HEK293 (cell line): ENCODE results near the gene NTSR1.

ENCODE experiments used
- CTCF ChIA-PET: fragments of 350-600 bp; formaldehyde crosslinking; extraction: SDS; loops from one replicate; lab custom pipeline; 2021; ENCODE audit warnings: antibody characterized with exemption; lab: Yijun Ruan, JAX
- POLR2A ChIA-PET: fragments of 300-600 bp; formaldehyde crosslinking; extraction: SDS; loops from one replicate; lab custom pipeline; 2020; ENCODE audit warnings: antibody characterized with exemption, inconsistent platforms; lab: Yijun Ruan, JAX
- H3K27ac ChIP-seq: fragments of 200-500 bp; sonication (Bioruptor generic); 2 replicates; pipeline ENCODE4 v1.5.1; 2014; ENCODE audit warnings: low read depth, low read length, control low read depth, inconsistent platforms; ENCODE audit errors: extremely low read depth
- H3K36me3 ChIP-seq, 2 experiments: fragments of 200-500 bp in 1 of 2; sonication (Bioruptor generic) in 1 of 2; 1 replicate in 1 of 2; 2 replicates in 1 of 2; pipeline ENCODE4 v1.5.1; 2014 to 2017; ENCODE audit warnings: inconsistent platforms in 2 of 2, low read length in 2 of 2; ENCODE audit not compliant: control insufficient read depth in 2 of 2, insufficient read depth in 1 of 2
- H3K4me1 ChIP-seq: fragments of 200-500 bp; sonication (Bioruptor generic); 2 replicates; pipeline ENCODE4 v1.5.1; 2014; ENCODE audit warnings: mild to moderate bottlenecking, low read length, inconsistent platforms; ENCODE audit not compliant: control insufficient read depth, insufficient read depth
- H3K4me3 ChIP-seq: 2 replicates; pipeline ENCODE4 v1.5.1; 2011; ENCODE audit warnings: low read depth, mild to moderate bottlenecking, control low read depth, low read length, moderate library complexity
- H3K9me3 ChIP-seq: fragments of 200-500 bp; sonication (Bioruptor generic); 2 replicates; pipeline ENCODE4 v1.5.1; 2014; ENCODE audit warnings: low read depth, low read length, inconsistent platforms; ENCODE audit not compliant: control insufficient read depth, insufficient read depth
- GLI2 ChIP-seq: fragments of 450-650 bp; formaldehyde crosslinking; IDR thresholded peaks from 2 replicates; pipeline ENCODE4; 2017; ENCODE audit warnings: missing biosample characterization, missing genetic modification characterization, low read depth, borderline replicate concordance
- OSR2 ChIP-seq: fragments of 450-650 bp; formaldehyde crosslinking; IDR thresholded peaks from 2 replicates; pipeline ENCODE4 v1.5.1; 2016; ENCODE audit warnings: missing biosample characterization, missing genetic modification characterization
- SCRT2 ChIP-seq: fragments of 450-650 bp; formaldehyde crosslinking; IDR thresholded peaks from 2 replicates; pipeline ENCODE4 v1.5.1; 2016; ENCODE audit warnings: missing biosample characterization, missing genetic modification characterization
- YY1 ChIP-seq: fragments of 450-650 bp; formaldehyde crosslinking; IDR thresholded peaks from 2 replicates; pipeline ENCODE4 v1.5.1; 2018; ENCODE audit warnings: missing biosample characterization, missing genetic modification characterization
- ZBTB20 ChIP-seq: fragments of 450-650 bp; formaldehyde crosslinking; IDR thresholded peaks from 2 replicates; pipeline ENCODE4 v1.5.1; 2016; ENCODE audit warnings: missing biosample characterization, missing genetic modification characterization
- ZBTB21 ChIP-seq: fragments of 450-650 bp; formaldehyde crosslinking; IDR thresholded peaks from 2 replicates; pipeline ENCODE4 v1.5.1; 2017; ENCODE audit warnings: missing biosample characterization, missing genetic modification characterization
- ZEB2 ChIP-seq: fragments of 450-650 bp; formaldehyde crosslinking; IDR thresholded peaks from 2 replicates; pipeline ENCODE4 v1.5.1; 2016; ENCODE audit warnings: missing biosample characterization, missing genetic modification characterization
- ZFP37 ChIP-seq: fragments of 450-650 bp; formaldehyde crosslinking; IDR thresholded peaks from 2 replicates; pipeline ENCODE4 v1.5.1; 2016; ENCODE audit warnings: missing biosample characterization, missing genetic modification characterization
- ZIC2 ChIP-seq: fragments of 450-650 bp; formaldehyde crosslinking; IDR thresholded peaks from 2 replicates; pipeline ENCODE4 v1.5.1; 2016; ENCODE audit warnings: missing biosample characterization, missing genetic modification characterization
- ZNF10 ChIP-seq: fragments of 450-650 bp; formaldehyde crosslinking; IDR thresholded peaks from 2 replicates; pipeline ENCODE4 v1.5.1; 2017; ENCODE audit warnings: missing biosample characterization, missing genetic modification characterization
- ZNF132 ChIP-seq: fragments of 450-650 bp; formaldehyde crosslinking; IDR thresholded peaks from 2 replicates; pipeline ENCODE4 v1.5.1; 2017; ENCODE audit warnings: missing biosample characterization, missing genetic modification characterization, borderline replicate concordance
- ZNF133 ChIP-seq: fragments of 450-650 bp; formaldehyde crosslinking; IDR thresholded peaks from 2 replicates; pipeline ENCODE4 v1.5.1; 2016; ENCODE audit warnings: missing biosample characterization, missing genetic modification characterization
- ZNF239 ChIP-seq: fragments of 450-650 bp; formaldehyde crosslinking; IDR thresholded peaks from 2 replicates; pipeline ENCODE4 v1.5.1; 2016; ENCODE audit warnings: missing biosample characterization, missing genetic modification characterization
- ZNF266 ChIP-seq: fragments of 450-650 bp; formaldehyde crosslinking; IDR thresholded peaks from 2 replicates; pipeline ENCODE4 v1.5.1; 2016; ENCODE audit warnings: missing biosample characterization, missing genetic modification characterization, low read depth
- ZNF274 ChIP-seq, 2 experiments: fragments of 200-500 bp in 1 of 2; fragments of 450-650 bp in 1 of 2; sonication (Bioruptor generic) in 1 of 2; formaldehyde crosslinking in 1 of 2; IDR thresholded peaks; 2 replicates each; pipeline versions ENCODE4 v1.5.1 to v1.6.1; 2014 to 2016; ENCODE audit warnings: borderline replicate concordance in 1 of 2, inconsistent platforms in 1 of 2, low read length in 1 of 2, missing biosample characterization in 1 of 2, missing genetic modification characterization in 1 of 2
- ZNF311 ChIP-seq: fragments of 450-650 bp; formaldehyde crosslinking; IDR thresholded peaks from 2 replicates; pipeline ENCODE4 v1.5.1; 2017; ENCODE audit warnings: missing biosample characterization, missing genetic modification characterization, borderline replicate concordance
- ZNF335 ChIP-seq: fragments of 450-650 bp; formaldehyde crosslinking; conservative IDR thresholded peaks from 2 replicates; pipeline ENCODE4 v1.5.1; 2016; ENCODE audit warnings: missing biosample characterization, missing genetic modification characterization
- ZNF354C ChIP-seq: fragments of 450-650 bp; formaldehyde crosslinking; IDR thresholded peaks from 2 replicates; pipeline ENCODE4 v1.5.1; 2016; ENCODE audit warnings: missing biosample characterization, missing genetic modification characterization, low read depth, borderline replicate concordance
- ZNF394 ChIP-seq: fragments of 450-650 bp; formaldehyde crosslinking; IDR thresholded peaks from 2 replicates; pipeline ENCODE4 v1.5.1; 2016; ENCODE audit warnings: missing biosample characterization, missing genetic modification characterization, mild to moderate bottlenecking, moderate library complexity, borderline replicate concordance
- ZNF529 ChIP-seq: fragments of 450-650 bp; formaldehyde crosslinking; IDR thresholded peaks from 2 replicates; pipeline ENCODE4 v1.5.1; 2017; ENCODE audit warnings: missing genetic modification characterization, missing biosample characterization; ENCODE audit not compliant: insufficient replicate concordance
- ZNF558 ChIP-seq: fragments of 450-650 bp; formaldehyde crosslinking; IDR thresholded peaks from 2 replicates; pipeline ENCODE4 v1.5.1; 2016; ENCODE audit warnings: missing biosample characterization, missing genetic modification characterization
- ZNF664 ChIP-seq: fragments of 450-650 bp; formaldehyde crosslinking; IDR thresholded peaks from 2 replicates; pipeline ENCODE4 v1.5.1; 2016; ENCODE audit warnings: missing biosample characterization, missing genetic modification characterization
- ZNF677 ChIP-seq: fragments of 450-650 bp; IDR thresholded peaks from 2 replicates; pipeline ENCODE4 v1.5.0; 2018; ENCODE audit warnings: missing biosample characterization, mild to moderate bottlenecking, missing genetic modification characterization, moderate library complexity
- ZNF707 ChIP-seq: fragments of 450-650 bp; formaldehyde crosslinking; IDR thresholded peaks from 2 replicates; pipeline ENCODE4 v1.5.1; 2016; ENCODE audit warnings: missing biosample characterization, missing genetic modification characterization
- ZNF747 ChIP-seq: fragments of 450-650 bp; formaldehyde crosslinking; IDR thresholded peaks from 2 replicates; pipeline ENCODE4 v1.5.1; 2016; ENCODE audit warnings: missing biosample characterization, missing genetic modification characterization
- ZNF791 ChIP-seq: fragments of 450-650 bp; formaldehyde crosslinking; IDR thresholded peaks from 2 replicates; pipeline ENCODE4 v1.5.1; 2016; ENCODE audit warnings: missing biosample characterization, missing genetic modification characterization
- TF ChIP-seq, protein P1 (sequence below): fragments of 450-650 bp; formaldehyde crosslinking; IDR thresholded peaks from 2 replicates; pipeline ENCODE4 v1.5.1; 2016; ENCODE audit warnings: missing biosample characterization, missing genetic modification characterization
- TF ChIP-seq, protein P2 (sequence below): sonication (generic); formaldehyde crosslinking; IDR thresholded peaks from 2 replicates; pipeline ENCODE4 v1.8.1; 2022; ENCODE audit warnings: mild to moderate bottlenecking, moderate library complexity, missing genetic modification reagents
- TF ChIP-seq, protein P3 (sequence below): fragments of 450-650 bp; formaldehyde crosslinking; IDR thresholded peaks from 2 replicates; pipeline ENCODE4 v1.5.1; 2016; ENCODE audit warnings: missing biosample characterization, missing genetic modification characterization
- TF ChIP-seq, protein P4 (sequence below): fragments of 450-650 bp; IDR thresholded peaks from 2 replicates; pipeline ENCODE4 v1.5.1; 2018; ENCODE audit warnings: missing biosample characterization, mild to moderate bottlenecking, missing genetic modification characterization

The NTSR1 gene

DNA sequence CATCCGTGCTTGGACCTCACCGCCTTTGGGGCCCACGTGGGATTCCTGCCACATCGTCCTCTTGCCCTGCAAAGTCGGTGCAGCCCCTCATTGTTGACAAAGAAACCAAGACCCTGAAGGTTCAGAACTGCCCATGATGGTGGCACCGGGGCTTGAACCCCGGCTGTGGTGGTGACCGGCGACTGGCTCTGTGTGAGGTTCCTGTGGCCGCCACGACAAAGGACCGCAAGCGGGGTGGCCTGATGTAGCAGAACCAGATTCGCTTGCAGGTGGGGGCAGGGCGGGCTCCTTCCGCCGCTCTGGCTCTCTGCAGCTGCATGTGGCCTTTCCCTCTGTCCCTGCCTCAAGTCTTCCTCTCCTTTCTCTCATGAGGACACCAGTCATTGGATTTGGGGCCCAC lies 37.6 kb upstream of the NTSR1 start:
- H3K4me1 ChIP-seq = no peaks in the 10 kb centered on the region
- no peak overlapping the region for H3K4me3 ChIP-seq
- POLR2A ChIA-PET = no interaction called here
- no peaks in the 10 kb centered on the region for H3K9me3 ChIP-seq
- CTCF ChIA-PET = interaction anchor here (2.5 to 3.8 kb wide), 2 partner anchors 120 to 121 kb away, joined by 17 to 34 read pairs; no protein-coding TSS in a partner anchor
- peaks cover 0 to 20% of the 10 kb centered on the region in 2 experiments; a peak in 1 of 3 replicates for H3K36me3 ChIP-seq
- TF ChIP-seq ZNF664 (tag by site-specific recombination) = no peak
- TF ChIP-seq ZEB2 (tag by site-specific recombination) = no peak
- TF ChIP-seq GLI2 (tag by site-specific recombination) = no peak
- TF ChIP-seq OSR2 (tag by site-specific recombination) = no peak
- TF ChIP-seq ZNF274 (IDR thresholded peaks at IDR 0.05; ENCODE audit: low read length) = no peak
- TF ChIP-seq ZNF274 (tag by site-specific recombination; IDR thresholded peaks at IDR 0.05; ENCODE audit: borderline replicate concordance) = no peak
- no peak for TF ChIP-seq ZNF132 (tag by site-specific recombination)
- no peak for TF ChIP-seq ZFP37
- no peak for TF ChIP-seq ZNF529 (tag by site-specific recombination)
- no peak for TF ChIP-seq ZNF394 (tag by site-specific recombination)
- TF ChIP-seq ZNF558 (tag by site-specific recombination) = no peak
- TF ChIP-seq ZNF10 (tag by site-specific recombination) = no peak
- TF ChIP-seq ZNF335 (tag by site-specific recombination) = no peak
- TF ChIP-seq ZNF239 (tag by site-specific recombination) = no peak
- TF ChIP-seq, protein P1, sequence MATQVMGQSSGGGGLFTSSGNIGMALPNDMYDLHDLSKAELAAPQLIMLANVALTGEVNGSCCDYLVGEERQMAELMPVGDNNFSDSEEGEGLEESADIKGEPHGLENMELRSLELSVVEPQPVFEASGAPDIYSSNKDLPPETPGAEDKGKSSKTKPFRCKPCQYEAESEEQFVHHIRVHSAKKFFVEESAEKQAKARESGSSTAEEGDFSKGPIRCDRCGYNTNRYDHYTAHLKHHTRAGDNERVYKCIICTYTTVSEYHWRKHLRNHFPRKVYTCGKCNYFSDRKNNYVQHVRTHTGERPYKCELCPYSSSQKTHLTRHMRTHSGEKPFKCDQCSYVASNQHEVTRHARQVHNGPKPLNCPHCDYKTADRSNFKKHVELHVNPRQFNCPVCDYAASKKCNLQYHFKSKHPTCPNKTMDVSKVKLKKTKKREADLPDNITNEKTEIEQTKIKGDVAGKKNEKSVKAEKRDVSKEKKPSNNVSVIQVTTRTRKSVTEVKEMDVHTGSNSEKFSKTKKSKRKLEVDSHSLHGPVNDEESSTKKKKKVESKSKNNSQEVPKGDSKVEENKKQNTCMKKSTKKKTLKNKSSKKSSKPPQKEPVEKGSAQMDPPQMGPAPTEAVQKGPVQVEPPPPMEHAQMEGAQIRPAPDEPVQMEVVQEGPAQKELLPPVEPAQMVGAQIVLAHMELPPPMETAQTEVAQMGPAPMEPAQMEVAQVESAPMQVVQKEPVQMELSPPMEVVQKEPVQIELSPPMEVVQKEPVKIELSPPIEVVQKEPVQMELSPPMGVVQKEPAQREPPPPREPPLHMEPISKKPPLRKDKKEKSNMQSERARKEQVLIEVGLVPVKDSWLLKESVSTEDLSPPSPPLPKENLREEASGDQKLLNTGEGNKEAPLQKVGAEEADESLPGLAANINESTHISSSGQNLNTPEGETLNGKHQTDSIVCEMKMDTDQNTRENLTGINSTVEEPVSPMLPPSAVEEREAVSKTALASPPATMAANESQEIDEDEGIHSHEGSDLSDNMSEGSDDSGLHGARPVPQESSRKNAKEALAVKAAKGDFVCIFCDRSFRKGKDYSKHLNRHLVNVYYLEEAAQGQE (tag by site-specific recombination) = no peak
- no peak for TF ChIP-seq ZNF707 (tag by site-specific recombination)
- TF ChIP-seq, protein P2, sequence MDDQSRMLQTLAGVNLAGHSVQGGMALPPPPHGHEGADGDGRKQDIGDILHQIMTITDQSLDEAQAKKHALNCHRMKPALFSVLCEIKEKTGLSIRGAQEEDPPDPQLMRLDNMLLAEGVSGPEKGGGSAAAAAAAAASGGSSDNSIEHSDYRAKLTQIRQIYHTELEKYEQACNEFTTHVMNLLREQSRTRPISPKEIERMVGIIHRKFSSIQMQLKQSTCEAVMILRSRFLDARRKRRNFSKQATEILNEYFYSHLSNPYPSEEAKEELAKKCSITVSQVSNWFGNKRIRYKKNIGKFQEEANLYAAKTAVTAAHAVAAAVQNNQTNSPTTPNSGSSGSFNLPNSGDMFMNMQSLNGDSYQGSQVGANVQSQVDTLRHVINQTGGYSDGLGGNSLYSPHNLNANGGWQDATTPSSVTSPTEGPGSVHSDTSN (CRISPR knock-in tag) = no peak
- TF ChIP-seq ZNF791 (tag by site-specific recombination) = no peak
- no peak for TF ChIP-seq ZIC2 (tag by site-specific recombination)
- TF ChIP-seq ZNF354C (tag by site-specific recombination) = no peak
- no peak for TF ChIP-seq SCRT2 (tag by site-specific recombination)
- no peak overlapping the region for H3K27ac ChIP-seq

DNA sequence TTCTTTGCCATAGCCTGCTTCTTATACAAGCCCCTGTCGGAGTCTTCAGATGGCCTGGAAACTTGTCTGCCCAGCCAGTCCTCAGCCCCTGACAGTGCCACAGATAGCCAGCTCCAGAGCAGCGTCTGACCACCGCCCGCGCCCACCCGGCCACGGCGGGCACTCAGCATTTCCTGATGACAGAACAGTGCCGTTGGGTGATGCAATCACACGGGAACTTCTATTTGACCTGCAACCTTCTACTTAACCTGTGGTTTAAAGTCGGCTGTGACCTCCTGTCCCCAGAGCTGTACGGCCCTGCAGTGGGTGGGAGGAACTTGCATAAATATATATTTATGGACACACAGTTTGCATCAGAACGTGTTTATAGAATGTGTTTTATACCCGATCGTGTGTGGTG lies 36.9 kb upstream of the NTSR1 start:
- H3K27ac ChIP-seq = no peak overlapping the region
- no peak for TF ChIP-seq ZNF747 (tag by site-specific recombination)
- TF ChIP-seq YY1 (tag by site-specific recombination) = no peak
- TF ChIP-seq, protein P3, sequence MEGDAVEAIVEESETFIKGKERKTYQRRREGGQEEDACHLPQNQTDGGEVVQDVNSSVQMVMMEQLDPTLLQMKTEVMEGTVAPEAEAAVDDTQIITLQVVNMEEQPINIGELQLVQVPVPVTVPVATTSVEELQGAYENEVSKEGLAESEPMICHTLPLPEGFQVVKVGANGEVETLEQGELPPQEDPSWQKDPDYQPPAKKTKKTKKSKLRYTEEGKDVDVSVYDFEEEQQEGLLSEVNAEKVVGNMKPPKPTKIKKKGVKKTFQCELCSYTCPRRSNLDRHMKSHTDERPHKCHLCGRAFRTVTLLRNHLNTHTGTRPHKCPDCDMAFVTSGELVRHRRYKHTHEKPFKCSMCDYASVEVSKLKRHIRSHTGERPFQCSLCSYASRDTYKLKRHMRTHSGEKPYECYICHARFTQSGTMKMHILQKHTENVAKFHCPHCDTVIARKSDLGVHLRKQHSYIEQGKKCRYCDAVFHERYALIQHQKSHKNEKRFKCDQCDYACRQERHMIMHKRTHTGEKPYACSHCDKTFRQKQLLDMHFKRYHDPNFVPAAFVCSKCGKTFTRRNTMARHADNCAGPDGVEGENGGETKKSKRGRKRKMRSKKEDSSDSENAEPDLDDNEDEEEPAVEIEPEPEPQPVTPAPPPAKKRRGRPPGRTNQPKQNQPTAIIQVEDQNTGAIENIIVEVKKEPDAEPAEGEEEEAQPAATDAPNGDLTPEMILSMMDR (tag by site-specific recombination) = no peak
- no peak for TF ChIP-seq ZNF677 (tag by site-specific recombination)
- TF ChIP-seq ZBTB20 = no peak
- TF ChIP-seq ZNF266 (tag by site-specific recombination) = no peak
- TF ChIP-seq ZNF311 = no peak
- TF ChIP-seq, protein P4, sequence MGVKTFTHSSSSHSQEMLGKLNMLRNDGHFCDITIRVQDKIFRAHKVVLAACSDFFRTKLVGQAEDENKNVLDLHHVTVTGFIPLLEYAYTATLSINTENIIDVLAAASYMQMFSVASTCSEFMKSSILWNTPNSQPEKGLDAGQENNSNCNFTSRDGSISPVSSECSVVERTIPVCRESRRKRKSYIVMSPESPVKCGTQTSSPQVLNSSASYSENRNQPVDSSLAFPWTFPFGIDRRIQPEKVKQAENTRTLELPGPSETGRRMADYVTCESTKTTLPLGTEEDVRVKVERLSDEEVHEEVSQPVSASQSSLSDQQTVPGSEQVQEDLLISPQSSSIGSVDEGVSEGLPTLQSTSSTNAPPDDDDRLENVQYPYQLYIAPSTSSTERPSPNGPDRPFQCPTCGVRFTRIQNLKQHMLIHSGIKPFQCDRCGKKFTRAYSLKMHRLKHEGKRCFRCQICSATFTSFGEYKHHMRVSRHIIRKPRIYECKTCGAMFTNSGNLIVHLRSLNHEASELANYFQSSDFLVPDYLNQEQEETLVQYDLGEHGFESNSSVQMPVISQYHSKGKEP (tag by site-specific recombination) = no peak
- TF ChIP-seq ZNF133 (tag by site-specific recombination) = no peak
- TF ChIP-seq ZBTB21 (tag by site-specific recombination) = no peak

More for the DNA sequence above, 36.9 kb upstream of the NTSR1 start:
- Histone ChIP-seq H3K4me3 (no peak overlapping the region), H3K36me3 (peaks cover 0 to 20% of the 10 kb centered on the region in 2 experiments; a peak in 1 of 3 replicates), H3K9me3 (no peaks in the 10 kb centered on the region), H3K4me1 (no peaks in the 10 kb centered on the region)
- POLR2A ChIA-PET = no interaction called here
- CTCF ChIA-PET = interaction anchor here (0.9 to 3.8 kb wide), 2 partner anchors 119 to 172 kb away, joined by 4 to 17 read pairs; no protein-coding TSS in a partner anchor
